Measurements from ENCODE around the gene FXYD6. TPM values are rescaled to one million over a fixed set of nuclear protein-coding genes. Genes with fewer than 3 reads are reported as not detected.

FXYD6 gene
- total and polyA plus RNA-seq, 4 donors = 4.7 to 22.5 (median 12.3) TPM

GRCh38 chr11:117852309-117852708 lies 24.1 kb downstream of the FXYD6 start:
- Histone ChIP-seq H3K27me3 (ENCODE audit: control insufficient read depth in 4 of 4, insufficient read depth in 4 of 4, low read length in 3 of 4) (peaks cover 0 to 3% (median 0%) of the 10 kb centered on the region in 4 donors), H3K9me3 (ENCODE audit: control insufficient read depth in 4 of 4, low read length in 3 of 4) (peaks cover 0 to 5% (median 3%) of the 10 kb centered on the region in 4 donors), H3K4me3 (ENCODE audit: low read depth in 1 of 3, low read length in 3 of 3) (no peak overlapping the region), H3K4me1 (ENCODE audit: control insufficient read depth in 4 of 4, insufficient read depth in 4 of 4, low read length in 3 of 4) (peaks cover 0 to 2% (median 0%) of the 10 kb centered on the region in 4 donors), H3K36me3 (ENCODE audit: control insufficient read depth in 4 of 4, insufficient read depth in 3 of 4, low read depth in 1 of 4, low read length in 3 of 4) (no peaks in the 10 kb centered on the region), H3K9ac (ENCODE audit: low read depth in 1 of 2, low read length in 2 of 2) (no peak overlapping the region), H3K27ac (ENCODE audit: low read depth in 1 of 2, low read length in 2 of 2) (no peak overlapping the region)
- WGBS = 64% methylated on average over 3 of the region's 3 CpGs
- no peak for DNase-seq (ENCODE audit: low spot score)
- TF ChIP-seq TAF1 (conservative IDR thresholded peaks at IDR 0.05) (no peak), YY1 (IDR thresholded peaks at IDR 0.05) (no peak), CTCF (IDR thresholded peaks at IDR 0.05; ENCODE audit: low read depth, low read length, missing input control) (no peak), HNF4A (conservative IDR thresholded peaks at IDR 0.05) (no peak), RAD21 (IDR thresholded peaks at IDR 0.05) (no peak), NR2F2 (IDR thresholded peaks at IDR 0.05) (no peak), EGR1 (IDR thresholded peaks at IDR 0.05; ENCODE audit: low read depth in 2 of 2) (no peak), ZBTB33 (IDR thresholded peaks at IDR 0.05) (no peak), FOXA1 (IDR thresholded peaks at IDR 0.05) (no peak), FOXA2 (IDR thresholded peaks at IDR 0.05) (no peak), REST (IDR thresholded peaks at IDR 0.05) (no peak), SP1 (IDR thresholded peaks at IDR 0.05) (no peak), HNF4G (IDR thresholded peaks at IDR 0.05) (no peak), JUND (IDR thresholded peaks at IDR 0.05) (no peak), RXRA (IDR thresholded peaks at IDR 0.05) (no peak)

GRCh38 chr11:117851852-117852251 lies 24.6 kb downstream of the FXYD6 start:
- Histone ChIP-seq H3K27ac (ENCODE audit: low read depth in 1 of 2, low read length in 2 of 2) (no peak overlapping the region), H3K9me3 (ENCODE audit: control insufficient read depth in 4 of 4, low read length in 3 of 4) (peaks cover 0 to 5% (median 3%) of the 10 kb centered on the region in 4 donors), H3K9ac (ENCODE audit: low read depth in 1 of 2, low read length in 2 of 2) (no peak overlapping the region), H3K4me1 (ENCODE audit: control insufficient read depth in 4 of 4, insufficient read depth in 4 of 4, low read length in 3 of 4) (peaks cover 0 to 1% (median 0%) of the 10 kb centered on the region in 4 donors), H3K36me3 (ENCODE audit: control insufficient read depth in 4 of 4, insufficient read depth in 3 of 4, low read depth in 1 of 4, low read length in 3 of 4) (no peaks in the 10 kb centered on the region), H3K27me3 (ENCODE audit: control insufficient read depth in 4 of 4, insufficient read depth in 4 of 4, low read length in 3 of 4) (peaks cover 0 to 3% (median 0%) of the 10 kb centered on the region in 4 donors), H3K4me3 (ENCODE audit: low read depth in 1 of 3, low read length in 3 of 3) (no peak overlapping the region)
- WGBS = 46% methylated on average over 3 of the region's 3 CpGs
- TF ChIP-seq TAF1 (conservative IDR thresholded peaks at IDR 0.05) (no peak), YY1 (IDR thresholded peaks at IDR 0.05) (no peak), REST (IDR thresholded peaks at IDR 0.05) (no peak), NR2F2 (IDR thresholded peaks at IDR 0.05) (no peak), HNF4A (conservative IDR thresholded peaks at IDR 0.05) (no peak), EGR1 (IDR thresholded peaks at IDR 0.05; ENCODE audit: low read depth in 2 of 2) (no peak), HNF4G (IDR thresholded peaks at IDR 0.05) (no peak), GABPA (IDR thresholded peaks at IDR 0.05 in 1 of 2, conservative IDR thresholded peaks at IDR 0.05 in 1 of 2) (no peak), FOXA2 (IDR thresholded peaks at IDR 0.05) (no peak), RXRA (IDR thresholded peaks at IDR 0.05) (no peak), ATF3 (IDR thresholded peaks at IDR 0.05) (no peak), CTCF (IDR thresholded peaks at IDR 0.05; ENCODE audit: low read depth, low read length, missing input control) (no peak), FOXA1 (IDR thresholded peaks at IDR 0.05) (no peak), RAD21 (IDR thresholded peaks at IDR 0.05) (no peak)
- no peak for DNase-seq (ENCODE audit: low spot score)
